Adrenal gland (tissue), 5 donors: Measurements from ENCODE around the gene CEL.

ENCODE experiments used
- CTCF ChIP-seq, 6 experiments: fragments of 450-650 bp in 4 of 6; fragments of 200-600 bp in 2 of 6; sonication (generic) in 1 of 6; IDR thresholded peaks; 1 replicate in 5 of 6; 2 replicates in 1 of 6; pipeline versions ENCODE4 v1.5.1 to v1.8.0; 2016 to 2021; ENCODE audit warnings: antibody characterized with exemption in 6 of 6, mild to moderate bottlenecking in 2 of 6, moderate library complexity in 1 of 6
- POLR2A ChIP-seq, 2 donors: fragments of 450-650 bp; IDR thresholded peaks; one replicate each; pipeline ENCODE4 v1.6.1; 2017; ENCODE audit warnings: antibody characterized with exemption in 2 of 2, mild to moderate bottlenecking in 2 of 2, moderate library complexity in 1 of 2
- donor health status: DM: no; HTN: no; CAD: no.

- TF ChIP-seq POLR2A (IDR thresholded peaks at IDR 0.05) (no peak), CTCF (IDR thresholded peaks at IDR 0.05) (peak in 2 of 6 experiments; percentile 11 to 15)
Observed at GRCh38 chr9:133094842-133095393, 33.1 kb downstream of the CEL start.
